Measurements from ENCODE around the gene HACE1.

Gene HACE1

GRCh38 chr6:104736545-104736944 is 123.2 kb downstream of the HACE1 start:
- no peak for ATAC-seq (ENCODE audit: low read depth)

GRCh38 chr6:104730450-104730849 is 129.3 kb downstream of the HACE1 start:
- Histone ChIP-seq H3K27ac (ENCODE audit: poor library complexity, severe bottlenecking) (no peak overlapping the region), H3K36me3 (ENCODE audit: low read depth) (no peaks in the 10 kb centered on the region; the same call in 1 of the 2 replicates), H3K4me1 (ENCODE audit: insufficient read depth, poor library complexity, severe bottlenecking) (no peaks in the 10 kb centered on the region), H3K4me3 (ENCODE audit: severe bottlenecking) (no peak overlapping the region), H3K9me3 (ENCODE audit: severe bottlenecking) (no peaks in the 10 kb centered on the region), H3K27me3 (ENCODE audit: insufficient read depth, poor library complexity, severe bottlenecking) (no peaks in the 10 kb centered on the region)
- DNase-seq (ENCODE audit: low spot score) (no peak), ATAC-seq (ENCODE audit: low read depth) (no peak)
- no peak for TF ChIP-seq CTCF (IDR thresholded peaks at IDR 0.05; ENCODE audit: poor library complexity, severe bottlenecking)

More at GRCh38 chr6:104736545-104736944, 123.2 kb downstream of the HACE1 start:
- DNase-seq (ENCODE audit: low spot score) = no peak
- H3K4me3 ChIP-seq (ENCODE audit: severe bottlenecking) = no peak overlapping the region
- no peaks in the 10 kb centered on the region for H3K27me3 ChIP-seq (ENCODE audit: insufficient read depth, poor library complexity, severe bottlenecking)
- H3K36me3 ChIP-seq (ENCODE audit: low read depth) = no peaks in the 10 kb centered on the region
- TF ChIP-seq CTCF (IDR thresholded peaks at IDR 0.05; ENCODE audit: poor library complexity, severe bottlenecking) = no peak
- H3K27ac ChIP-seq (ENCODE audit: poor library complexity, severe bottlenecking) = no peak overlapping the region
- H3K9me3 ChIP-seq (ENCODE audit: severe bottlenecking) = no peaks in the 10 kb centered on the region
- H3K4me1 ChIP-seq (ENCODE audit: insufficient read depth, poor library complexity, severe bottlenecking) = no peaks in the 10 kb centered on the region

DNA sequence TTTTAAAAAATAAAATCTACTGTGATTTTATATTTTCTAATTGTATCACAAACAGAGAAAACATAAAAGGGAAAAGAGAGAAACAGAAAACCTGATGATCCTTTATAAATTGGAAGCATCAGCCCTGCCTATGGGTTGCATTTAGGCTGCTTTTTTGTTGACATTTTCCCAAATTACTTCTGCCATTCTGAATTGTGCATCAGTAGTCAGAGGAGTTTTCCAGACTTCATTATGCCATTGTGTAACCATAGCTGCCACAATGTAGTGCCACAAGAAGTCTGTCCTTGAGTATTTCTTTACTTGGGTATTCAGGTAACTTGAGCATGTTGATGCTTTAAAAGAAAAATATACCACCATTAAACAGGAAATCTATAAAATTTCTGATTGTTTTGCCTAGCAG is 130.3 kb downstream of the HACE1 start:
- H3K9me3 ChIP-seq (ENCODE audit: severe bottlenecking) = no peaks in the 10 kb centered on the region
- no peak for TF ChIP-seq CTCF (IDR thresholded peaks at IDR 0.05; ENCODE audit: poor library complexity, severe bottlenecking)

GRCh38 chr6:104728448-104728847 is 131.3 kb downstream of the HACE1 start:
- TF ChIP-seq CTCF (IDR thresholded peaks at IDR 0.05; ENCODE audit: poor library complexity, severe bottlenecking) = no peak
- H3K4me3 ChIP-seq (ENCODE audit: severe bottlenecking) = no peak overlapping the region
- DNase-seq (ENCODE audit: low spot score) (no peak), ATAC-seq (ENCODE audit: low read depth) (no peak)
- H3K27me3 ChIP-seq (ENCODE audit: insufficient read depth, poor library complexity, severe bottlenecking) = no peaks in the 10 kb centered on the region
- H3K4me1 ChIP-seq (ENCODE audit: insufficient read depth, poor library complexity, severe bottlenecking) = no peaks in the 10 kb centered on the region
- H3K27ac ChIP-seq (ENCODE audit: poor library complexity, severe bottlenecking) = no peak overlapping the region
- no peaks in the 10 kb centered on the region for H3K9me3 ChIP-seq (ENCODE audit: severe bottlenecking)
- H3K36me3 ChIP-seq (ENCODE audit: low read depth) = no peaks in the 10 kb centered on the region; the same call in 1 of the 2 replicates

More for the DNA sequence above, 130.3 kb downstream of the HACE1 start:
- Histone ChIP-seq H3K4me1 (ENCODE audit: insufficient read depth, poor library complexity, severe bottlenecking) (no peaks in the 10 kb centered on the region), H3K27me3 (ENCODE audit: insufficient read depth, poor library complexity, severe bottlenecking) (no peaks in the 10 kb centered on the region), H3K4me3 (ENCODE audit: severe bottlenecking) (no peak overlapping the region), H3K36me3 (ENCODE audit: low read depth) (no peaks in the 10 kb centered on the region; the same call in 1 of the 2 replicates), H3K27ac (ENCODE audit: poor library complexity, severe bottlenecking) (no peak overlapping the region)
- no peak for DNase-seq (ENCODE audit: low spot score)
- no peak for ATAC-seq (ENCODE audit: low read depth)

GRCh38 chr6:104718672-104719071 is 141.0 kb downstream of the HACE1 start:
- TF ChIP-seq CTCF (IDR thresholded peaks at IDR 0.05; ENCODE audit: poor library complexity, severe bottlenecking) = no peak
- ATAC-seq (ENCODE audit: low read depth) = no peak

More at GRCh38 chr6:104718672-104719071, 141.0 kb downstream of the HACE1 start:
- Histone ChIP-seq H3K9me3 (ENCODE audit: severe bottlenecking) (no peaks in the 10 kb centered on the region), H3K4me3 (ENCODE audit: severe bottlenecking) (no peak overlapping the region), H3K27me3 (ENCODE audit: insufficient read depth, poor library complexity, severe bottlenecking) (no peaks in the 10 kb centered on the region), H3K36me3 (ENCODE audit: low read depth) (no peaks in the 10 kb centered on the region), H3K4me1 (ENCODE audit: insufficient read depth, poor library complexity, severe bottlenecking) (no peaks in the 10 kb centered on the region), H3K27ac (ENCODE audit: poor library complexity, severe bottlenecking) (no peak overlapping the region)
- DNase-seq (ENCODE audit: low spot score) = no peak

All from RWPE2 (cell line).